B cell (primary cell): ENCODE measurements around the gene COL4A1. TPM values are rescaled to one million over a fixed set of nuclear protein-coding genes. Genes with fewer than 3 reads are reported as not detected.

Experiments used
- ATAC-seq: fragments of 200-7000 bp; cut with Tn5 transposase; one replicate; pipeline ENCODE4 v1.10.0; 2021; ENCODE audit warnings: low read depth, mild to moderate bottlenecking, moderate number of reproducible peaks, moderate library complexity
- CTCF ChIA-PET: fragments of 350-600 bp; sonication (Branson Sonifier 250); formaldehyde crosslinking; loops from one replicate; lab custom pipeline; 2021; ENCODE audit warnings: antibody characterized with exemption, inconsistent platforms; lab: Charles Lee
- POLR2A ChIA-PET: fragments of 350-600 bp; sonication (Branson Sonifier 250); formaldehyde crosslinking; loops from one replicate; lab custom pipeline; 2021; ENCODE audit warnings: antibody characterized with exemption; lab: Charles Lee
- DNase-seq: peaks from one replicate; pipeline ENCODE4 v3.0.0; 2013
- H2AFZ ChIP-seq: 2 replicates; pipeline ENCODE4 v1.6.1; 2012; ENCODE audit warnings: mild to moderate bottlenecking, low read depth, low read length; ENCODE audit not compliant: insufficient read depth, poor library complexity, severe bottlenecking
- H3K27ac ChIP-seq, 2 donors: 1 replicate in 1 of 2; 2 replicates in 1 of 2; pipeline ENCODE4 v1.5.1; 2012 to 2013; ENCODE audit warnings: low read length in 2 of 2, mild to moderate bottlenecking in 2 of 2, moderate library complexity in 1 of 2
- H3K27me3 ChIP-seq, 4 experiments: fragments of 200-600 bp in 1 of 4; sonication (generic) in 1 of 4; replicated peaks in 1 of 4; 1 replicate in 2 of 4; 2 replicates in 2 of 4; pipeline versions ENCODE4 v1.6.1 to v1.7.0; 2013 to 2016; ENCODE audit warnings: low read length in 3 of 4, mild to moderate bottlenecking in 2 of 4, mixed read lengths in 1 of 4, moderate library complexity in 1 of 4; ENCODE audit not compliant: insufficient read depth in 4 of 4, control insufficient read depth in 3 of 4; ENCODE audit errors: control extremely low read depth in 1 of 4
- H3K36me3 ChIP-seq, 2 experiments: replicated peaks in 1 of 2; 1 replicate in 1 of 2; 2 replicates in 1 of 2; pipeline versions ENCODE4 v1.6.1 to v1.7.1; 2013; ENCODE audit warnings: low read length in 1 of 2; ENCODE audit not compliant: insufficient read depth in 2 of 2, control insufficient read depth in 1 of 2; ENCODE audit errors: control extremely low read depth in 1 of 2, extremely low read depth in 1 of 2
- H3K4me1 ChIP-seq, 2 donors: fragments of 200-600 bp in 1 of 2; sonication (generic) in 1 of 2; 1 replicate in 1 of 2; 2 replicates in 1 of 2; pipeline versions ENCODE4 v1.5.1 to v1.6.1; 2013 to 2017; ENCODE audit warnings: low read length in 2 of 2; ENCODE audit not compliant: control insufficient read depth in 2 of 2, insufficient read depth in 2 of 2
- H3K4me2 ChIP-seq: replicated peaks from 2 replicates; pipeline ENCODE3; 2012; ENCODE audit warnings: mild to moderate bottlenecking, low read depth, low read length; ENCODE audit not compliant: poor library complexity, severe bottlenecking
- H3K4me3 ChIP-seq, 5 experiments: fragments of 200-600 bp in 1 of 5; sonication (generic) in 1 of 5; 1 replicate in 3 of 5; 2 replicates in 2 of 5; pipeline versions ENCODE4 v1.5.1 to v1.7.0; 2011 to 2016; ENCODE audit warnings: low read length in 4 of 5, mild to moderate bottlenecking in 4 of 5, low read depth in 2 of 5, control low read depth in 1 of 5, moderate library complexity in 1 of 5; ENCODE audit not compliant: insufficient read depth in 1 of 5; ENCODE audit errors: control extremely low read depth in 1 of 5, extremely low read depth in 1 of 5
- H3K79me2 ChIP-seq: fragments of 200-600 bp; sonication (generic); one replicate; pipeline ENCODE4 v1.6.0; 2016; ENCODE audit warnings: low read length; ENCODE audit not compliant: control insufficient read depth, insufficient read depth
- H3K9ac ChIP-seq: fragments of 200-600 bp; sonication (generic); 2 replicates; pipeline ENCODE4 v1.6.1; 2017; ENCODE audit warnings: mild to moderate bottlenecking, low read length, moderate library complexity
- H3K9me3 ChIP-seq, 3 donors: one replicate each; pipeline versions ENCODE4 v1.6.1 to v1.7.1; 2013; ENCODE audit warnings: low read length in 2 of 3; ENCODE audit not compliant: control insufficient read depth in 2 of 3, insufficient read depth in 1 of 3; ENCODE audit errors: control extremely low read depth in 1 of 3
- H4K20me1 ChIP-seq: 2 replicates; pipeline ENCODE4 v1.6.0; 2012; ENCODE audit warnings: mild to moderate bottlenecking, low read length; ENCODE audit not compliant: insufficient read depth, control insufficient read depth, poor library complexity, severe bottlenecking
- H3K27ac Mint-ChIP-seq: one replicate; pipeline ENCODE4 v1.8.0; 2021; ENCODE audit warnings: mixed read lengths
- H3K27me3 Mint-ChIP-seq: one replicate; pipeline ENCODE4 v1.8.0; 2021; ENCODE audit warnings: mixed read lengths
- H3K4me1 Mint-ChIP-seq: one replicate; pipeline ENCODE4 v1.8.0; 2021; ENCODE audit warnings: mixed read lengths
- H3K4me3 Mint-ChIP-seq: one replicate; pipeline ENCODE4 v1.8.0; 2021; ENCODE audit warnings: mixed read lengths
- H3K9me3 Mint-ChIP-seq: one replicate; pipeline ENCODE4 v1.8.0; 2022; ENCODE audit warnings: mixed read lengths; ENCODE audit not compliant: insufficient read depth
- CTCF ChIP-seq: fragments of 200-600 bp; IDR thresholded peaks from one replicate; pipeline ENCODE4 v1.8.0; 2022; ENCODE audit warnings: antibody characterized with exemption, mild to moderate bottlenecking
- EZH2 ChIP-seq: IDR thresholded peaks from 2 replicates; pipeline ENCODE4 v1.6.1; 2012; ENCODE audit warnings: borderline replicate concordance, low read depth, mild to moderate bottlenecking, moderate library complexity, low read length; ENCODE audit not compliant: insufficient read depth, poor library complexity, severe bottlenecking
- WGBS: methylation state at CpG from one replicate; pipeline ENCODE4 v1.1.5; 2013; ENCODE audit warnings: missing lambda C conversion rate; ENCODE audit not compliant: insufficient coverage; 5-methylcytosine and 5-hydroxymethylcytosine counted together
- intact Hi-C: fragments of 100-400 bp; cut with micrococcal nuclease; formaldehyde crosslinking; loops from one replicate; pipeline ENCODE4 v1.10.0; 2022
- polyA plus RNA-seq: library from polyadenylated mRNA; depleted of rRNA; stranded (reverse); fragments of >200 nt; gene quantifications from 2 replicates; pipeline ENCODE4 v1.2.3, GENCODE V29; 2012
- total RNA-seq, 2 donors: library from RNA; stranded (reverse); fragments of 120-200 nt in 1 of 2; gene quantifications; 1 replicate in 1 of 2; 2 replicates in 1 of 2; pipeline versions ENCODE4 v1.2.3 to v1.2.4, GENCODE V29; 2013 to 2022

The COL4A1 gene
- total and polyA plus RNA-seq, 2 donors (not counting 1 experiment from before 2014, with no cell fraction given) = not detected

- no peaks in the 10 kb centered on the region for H3K9me3 ChIP-seq
- Mint-ChIP-seq H3K4me1 (no peaks in the 10 kb centered on the region), H3K27me3 (no peaks in the 10 kb centered on the region), H3K4me3 (no peak overlapping the region), H3K27ac (no peak overlapping the region), H3K9me3 (no peaks in the 10 kb centered on the region)
- H3K4me2 ChIP-seq = no peak overlapping the region
- no peak overlapping the region for H2AFZ ChIP-seq
- 79% methylated on average over 2 of the region's 2 CpGs for WGBS
- no peak overlapping the region for H3K9ac ChIP-seq
- H4K20me1 ChIP-seq = no peaks in the 10 kb centered on the region
- DNase-seq (no peak), ATAC-seq (no peak)
- H3K79me2 ChIP-seq = no peaks in the 10 kb centered on the region
- ChIA-PET CTCF (interaction anchor here (1.4 to 1.5 kb wide), 2 partner anchors 12 to 15 kb away, joined by 3 to 4 read pairs; no protein-coding TSS in a partner anchor), POLR2A (no interaction called here)
- intact Hi-C loops = no loop called here
- no peaks in the 10 kb centered on the region for H3K27me3 ChIP-seq
- no peak overlapping the region for H3K27ac ChIP-seq
- no peak overlapping the region for H3K4me3 ChIP-seq
- no peaks in the 10 kb centered on the region for H3K36me3 ChIP-seq
- TF ChIP-seq EZH2 (no peak), CTCF (no peak)
- no peaks in the 10 kb centered on the region for H3K4me1 ChIP-seq
Measured at GRCh38 chr13:110206996-110207395, 100.0 kb downstream of the COL4A1 start.

DNA sequence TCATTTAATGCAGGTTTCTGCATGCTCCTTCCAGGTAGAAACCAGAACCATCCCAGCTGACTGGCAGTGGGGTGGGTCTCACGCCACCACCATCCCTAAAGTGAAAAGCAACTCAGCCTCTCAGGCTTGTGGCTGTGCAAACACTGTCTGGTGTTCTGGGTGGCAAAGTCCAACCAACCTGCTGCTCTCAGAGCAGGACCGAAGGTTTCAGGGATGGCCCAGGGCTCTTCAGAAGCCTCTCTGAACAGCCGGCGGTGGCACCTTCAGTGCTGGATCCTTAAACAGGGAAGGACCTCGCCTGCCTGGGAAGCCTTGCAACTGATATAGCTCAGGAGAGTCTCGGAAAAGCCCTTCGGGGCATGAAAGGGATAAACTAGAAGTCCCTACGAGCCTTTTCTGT is 100.8 kb downstream of the COL4A1 start:
- no peak overlapping the region for H3K27ac Mint-ChIP-seq
- intact Hi-C loops = no loop called here
- CTCF ChIA-PET = no interaction called here
- no peaks in the 10 kb centered on the region for H3K27me3 ChIP-seq
- no peak overlapping the region for H2AFZ ChIP-seq
- H3K4me3 ChIP-seq = no peak overlapping the region
- 81% methylated on average over 8 of the region's 8 CpGs for WGBS
- H3K9me3 Mint-ChIP-seq = no peaks in the 10 kb centered on the region
- H3K79me2 ChIP-seq = no peaks in the 10 kb centered on the region
- H3K4me2 ChIP-seq = no peak overlapping the region
- no peaks in the 10 kb centered on the region for H3K4me1 ChIP-seq
- no peaks in the 10 kb centered on the region for H3K36me3 ChIP-seq
- no peaks in the 10 kb centered on the region for H3K4me1 Mint-ChIP-seq
- ATAC-seq = no peak
- H3K4me3 Mint-ChIP-seq = no peak overlapping the region
- no peaks in the 10 kb centered on the region for H4K20me1 ChIP-seq
- no peaks in the 10 kb centered on the region for H3K9me3 ChIP-seq
- H3K9ac ChIP-seq = no peak overlapping the region
- POLR2A ChIA-PET = no interaction called here
- no peak for DNase-seq
- TF ChIP-seq CTCF (no peak), EZH2 (no peak)
- no peaks in the 10 kb centered on the region for H3K27me3 Mint-ChIP-seq
- H3K27ac ChIP-seq = no peak overlapping the region
